Karpas-422 (cell line): ENCODE data around the gene DYRK1A. TPM values are rescaled to one million over a fixed set of nuclear protein-coding genes. Genes with fewer than 3 reads are reported as not detected.
"Not testable (repeated sequence)": the region's sequence is repeated elsewhere in the genome, so short reads cannot be mapped to it uniquely, and the experiment has no call there.

Experiments
- DNase-seq: peaks from one replicate; pipeline ENCODE4 v3.0.0-alpha.2; 2015
- H2AFZ ChIP-seq: fragments of 200-600 bp; sonication (generic); 2 replicates; pipeline ENCODE4 v1.6.1; 2014; ENCODE audit warnings: antibody characterized with exemption, low read length, mixed read lengths
- H3K27ac ChIP-seq: fragments of 200-600 bp; sonication (generic); 2 replicates; pipeline ENCODE4 v1.5.1; 2014; ENCODE audit warnings: mild to moderate bottlenecking, low read length, moderate library complexity
- H3K27me3 ChIP-seq: fragments of 200-600 bp; sonication (generic); 2 replicates; pipeline ENCODE4 v1.6.1; 2014; ENCODE audit warnings: low read length, mixed read lengths
- H3K36me3 ChIP-seq: fragments of 200-600 bp; sonication (generic); 2 replicates; pipeline ENCODE4 v1.6.1; 2014; ENCODE audit warnings: low read length, mixed read lengths; ENCODE audit not compliant: insufficient read depth
- H3K4me1 ChIP-seq: fragments of 200-600 bp; sonication (generic); 2 replicates; pipeline ENCODE4 v1.6.1; 2014; ENCODE audit warnings: mild to moderate bottlenecking, low read length, mixed read lengths
- H3K4me2 ChIP-seq: fragments of 200-600 bp; sonication (generic); 2 replicates; pipeline ENCODE4 v1.6.1; 2014; ENCODE audit warnings: low read length, low read depth, mild to moderate bottlenecking; ENCODE audit not compliant: poor library complexity, severe bottlenecking
- H3K4me3 ChIP-seq: fragments of 200-600 bp; sonication (generic); 2 replicates; pipeline ENCODE4 v1.5.1; 2014; ENCODE audit warnings: mild to moderate bottlenecking, antibody characterized with exemption, low read length, mixed read lengths
- H3K79me2 ChIP-seq: fragments of 200-600 bp; sonication (generic); 2 replicates; pipeline ENCODE4 v1.6.1; 2014; ENCODE audit warnings: mild to moderate bottlenecking, low read length, mixed read lengths
- H3K9ac ChIP-seq: fragments of 200-600 bp; sonication (generic); 2 replicates; pipeline ENCODE4 v1.6.0; 2014; ENCODE audit warnings: low read length
- H3K9me2 ChIP-seq: fragments of 200-600 bp; sonication (generic), shearing (Covaris generic); replicated peaks from 2 replicates; pipeline ENCODE4 v1.6.0; 2014; ENCODE audit warnings: mild to moderate bottlenecking, low read length, moderate library complexity; ENCODE audit not compliant: insufficient read depth
- H3K9me3 ChIP-seq: fragments of 300-700, 200-600 bp; sonication (generic); 2 replicates; pipeline ENCODE4 v1.6.1; 2014; ENCODE audit warnings: low read length, mixed read lengths
- H4K20me1 ChIP-seq: fragments of 200-600 bp; sonication (generic); 2 replicates; pipeline ENCODE4 v1.6.1; 2014; ENCODE audit warnings: mild to moderate bottlenecking, antibody characterized with exemption, low read length, low read depth; ENCODE audit not compliant: insufficient read depth
- total RNA-seq: library from RNA; depleted of rRNA; stranded (reverse); fragments of >200 nt; shearing (Covaris generic); gene quantifications from 2 replicates; pipeline ENCODE4 v1.2.3, GENCODE V29; 2014; ENCODE audit warnings: low replicate concordance; rRNA removed

Gene DYRK1A
- total RNA-seq = 65.3 and 98.2 TPM in 2 replicates

DNA sequence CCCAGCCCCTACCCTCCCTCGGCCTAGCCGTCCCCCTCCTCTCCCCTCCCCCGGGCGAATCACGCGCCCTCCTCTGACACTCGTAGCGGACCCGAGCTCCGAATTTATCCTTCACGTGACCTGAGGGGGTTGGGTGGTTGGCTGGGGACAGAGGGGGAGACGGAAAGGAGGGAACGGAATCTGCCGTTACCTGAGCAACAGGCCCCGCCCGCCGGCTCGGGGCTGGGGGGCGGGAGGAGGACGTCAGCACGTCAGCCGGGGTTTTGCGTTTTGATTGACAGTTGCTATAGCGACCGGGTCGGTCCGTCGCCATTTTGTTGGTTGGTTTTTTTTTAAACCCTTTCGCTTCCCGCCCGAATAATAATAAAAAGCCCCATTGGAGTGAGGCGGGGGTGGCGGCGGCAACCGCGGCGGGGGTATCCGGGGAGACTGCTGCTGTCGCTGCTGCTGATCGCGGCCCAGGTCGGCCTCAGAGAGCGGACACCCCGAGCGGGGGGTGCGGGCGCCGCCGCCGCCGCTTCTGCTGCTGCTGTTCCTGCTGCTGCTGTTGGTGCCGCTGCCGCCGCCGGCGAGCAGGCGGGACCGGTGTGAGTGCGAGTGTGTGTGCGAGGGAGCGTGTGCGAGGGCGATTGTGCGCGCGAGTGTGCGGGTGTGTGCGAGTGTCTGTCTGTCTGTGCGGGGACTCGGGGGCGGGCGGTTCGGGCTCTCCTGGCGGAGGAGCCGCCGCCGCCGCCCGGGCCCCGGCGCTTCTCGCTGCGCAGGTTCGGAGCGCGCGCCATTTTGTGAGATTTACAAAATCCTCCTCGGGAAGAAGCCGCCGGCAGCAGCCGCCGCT is at the start of gene DYRK1A:
DYRK1A (plus strand) TSS at position 292 of the 835 bp plus-strand sequence. CDS start 53,602 bp downstream, outside the sequence.
- H3K27me3 ChIP-seq = no peaks in the 10 kb centered on the region
- peaks cover 30% of the 10 kb centered on the region; the same call in 1 of the 2 replicates for H4K20me1 ChIP-seq
- H3K36me3 ChIP-seq = no peaks in the 10 kb centered on the region
- H3K4me3 ChIP-seq = peak within 1 kb of the TSS; percentile 77
- H3K27ac ChIP-seq = peak within 1 kb of the TSS; percentile 82
- no peaks in the 10 kb centered on the region for H3K9me3 ChIP-seq
- peaks cover 42% of the 10 kb centered on the region for H3K4me1 ChIP-seq
- no peaks in the 10 kb centered on the region for H3K9me2 ChIP-seq
- peak within 1 kb of the TSS; percentile 85 for H3K4me2 ChIP-seq
- peaks cover 46% of the 10 kb centered on the region for H3K79me2 ChIP-seq
- peak; percentile 100 for DNase-seq
- H2AFZ ChIP-seq = peak within 1 kb of the TSS; percentile 55; the same call in 1 of the 2 replicates
- H3K9ac ChIP-seq = peak within 1 kb of the TSS; percentile 92

DNA sequence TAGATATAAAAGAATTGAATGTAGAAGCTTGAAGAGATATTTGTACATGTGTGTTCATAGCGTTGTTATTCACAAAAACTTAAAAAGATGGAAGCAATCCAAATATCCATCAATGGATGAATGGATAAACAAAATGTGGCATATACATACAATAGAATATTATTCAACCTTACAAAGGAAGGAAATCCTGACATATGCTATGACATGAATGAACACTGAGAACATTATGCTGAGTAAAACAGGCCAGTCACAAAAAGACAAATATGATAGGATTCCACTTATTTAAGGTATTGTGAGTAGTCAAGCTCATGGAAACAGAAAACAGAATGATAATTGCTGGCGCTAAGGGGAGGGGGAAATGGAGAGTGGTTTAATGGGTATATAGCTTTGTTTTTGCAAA is 47.0 kb upstream of the DYRK1A start:
- Histone ChIP-seq H3K9ac (no peak overlapping the region), H3K9me3 (no peaks in the 10 kb centered on the region), H3K9me2 (no peaks in the 10 kb centered on the region), H3K4me2 (no peak overlapping the region), H3K4me3 (no peak overlapping the region), H3K79me2 (no peaks in the 10 kb centered on the region), H3K36me3 (no peaks in the 10 kb centered on the region), H3K4me1 (no peaks in the 10 kb centered on the region), H3K27ac (no peak overlapping the region), H3K27me3 (no peaks in the 10 kb centered on the region), H4K20me1 (no peaks in the 10 kb centered on the region), H2AFZ (no peak overlapping the region)
- no peak for DNase-seq

- no peak overlapping the region for H3K4me2 ChIP-seq
- H3K9me2 ChIP-seq = no peaks in the 10 kb centered on the region
- no peak overlapping the region for H2AFZ ChIP-seq
- H3K79me2 ChIP-seq = no peaks in the 10 kb centered on the region
- H3K27me3 ChIP-seq = no peaks in the 10 kb centered on the region
- H3K27ac ChIP-seq = no peak overlapping the region
- no peaks in the 10 kb centered on the region for H4K20me1 ChIP-seq
- no peak for DNase-seq
- no peaks in the 10 kb centered on the region for H3K9me3 ChIP-seq
- no peak overlapping the region for H3K4me3 ChIP-seq
- H3K36me3 ChIP-seq = no peaks in the 10 kb centered on the region
- H3K4me1 ChIP-seq = no peaks in the 10 kb centered on the region
- no peak overlapping the region for H3K9ac ChIP-seq
These were observed 44.5 kb upstream of the DYRK1A start for GRCh38 chr21:37322084-37322483.

DNA sequence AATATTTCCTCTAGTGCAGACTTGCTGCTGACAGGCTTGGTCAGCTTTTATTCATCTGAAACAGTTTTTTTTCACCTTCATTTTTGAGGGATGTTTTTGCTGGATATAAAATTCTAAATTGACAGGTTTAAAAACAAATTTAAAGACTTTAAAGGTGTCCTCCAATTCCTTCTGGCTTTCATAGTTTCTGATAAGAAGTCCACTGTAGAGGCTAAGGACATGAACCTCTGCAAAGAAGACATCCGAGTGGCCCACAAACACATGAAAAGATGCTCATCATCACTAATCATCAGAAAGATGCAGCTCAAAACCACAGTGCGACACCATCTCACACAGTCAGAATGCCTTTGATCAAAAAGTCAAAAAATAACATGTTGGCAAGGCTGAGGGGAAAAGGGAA is 42.0 kb upstream of the DYRK1A start:
- Histone ChIP-seq H4K20me1 (no peaks in the 10 kb centered on the region), H3K9me2 (no peaks in the 10 kb centered on the region), H3K9me3 (no peaks in the 10 kb centered on the region), H3K36me3 (no peaks in the 10 kb centered on the region), H3K27me3 (no peaks in the 10 kb centered on the region), H3K27ac (no peak overlapping the region), H3K4me3 (no peak overlapping the region), H3K4me1 (no peaks in the 10 kb centered on the region), H3K4me2 (no peak overlapping the region), H3K79me2 (no peaks in the 10 kb centered on the region), H2AFZ (no peak overlapping the region), H3K9ac (no peak overlapping the region)
- no peak for DNase-seq

DNA sequence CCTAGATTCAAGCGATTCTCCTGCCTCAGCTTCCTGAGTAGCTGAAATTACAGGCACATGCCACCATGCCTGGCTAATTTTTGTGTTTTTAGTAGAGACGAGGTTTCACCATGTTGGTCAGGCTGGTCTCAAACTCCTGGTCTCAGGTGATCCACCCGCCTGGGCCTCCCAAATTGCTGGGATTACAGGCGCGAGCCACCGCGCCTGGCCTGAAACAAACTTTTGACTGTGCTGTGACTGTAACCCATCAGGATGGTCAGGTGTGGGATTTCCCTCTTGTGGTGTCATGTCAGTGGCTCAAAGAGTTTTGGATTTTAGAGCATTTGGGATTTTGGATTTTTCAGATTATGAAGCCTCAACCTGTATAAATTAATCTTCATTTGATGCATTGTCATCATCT is 38.4 kb upstream of the DYRK1A start:
- not testable (repeated sequence) for H3K9me2 ChIP-seq, H3K27me3 ChIP-seq, H3K4me1 ChIP-seq, H2AFZ ChIP-seq, H3K4me3 ChIP-seq, H3K9ac ChIP-seq, H3K27ac ChIP-seq, H3K36me3 ChIP-seq, DNase-seq, H3K4me2 ChIP-seq, H3K9me3 ChIP-seq, H3K79me2 ChIP-seq, H4K20me1 ChIP-seq

GRCh38 chr21:37331411-37331810 is 35.2 kb upstream of the DYRK1A start:
- Histone ChIP-seq H3K27ac (no peak overlapping the region), H2AFZ (no peak overlapping the region)

DNA sequence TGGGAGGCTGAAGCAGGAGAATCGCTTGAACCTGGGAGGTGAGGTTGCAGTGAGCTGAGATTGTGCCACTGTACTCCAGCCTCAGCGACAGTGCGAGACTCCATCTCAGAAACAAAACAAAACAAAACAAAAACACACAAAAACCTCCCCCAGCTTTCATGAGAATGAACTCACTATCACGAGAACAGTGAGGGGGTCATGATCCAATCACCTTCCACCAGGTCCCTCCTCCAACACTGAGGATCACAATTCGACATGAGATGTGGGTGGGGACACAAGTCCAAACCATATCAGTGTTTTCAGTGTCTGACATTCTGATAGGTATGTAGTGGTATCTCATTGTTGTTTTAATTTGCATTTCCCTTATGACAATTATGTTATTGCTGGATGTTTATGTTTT is 31.5 kb upstream of the DYRK1A start:
- Histone ChIP-seq H3K4me1 (no peaks in the 10 kb centered on the region), H3K27ac (no peak overlapping the region), H4K20me1 (no peaks in the 10 kb centered on the region), H3K4me2 (no peak overlapping the region), H3K9me3 (no peaks in the 10 kb centered on the region), H3K27me3 (no peaks in the 10 kb centered on the region), H3K4me3 (no peak overlapping the region), H3K79me2 (no peaks in the 10 kb centered on the region), H3K9ac (no peak overlapping the region), H2AFZ (no peak overlapping the region), H3K9me2 (no peaks in the 10 kb centered on the region), H3K36me3 (no peaks in the 10 kb centered on the region)
- no peak for DNase-seq

More at GRCh38 chr21:37331411-37331810, 35.2 kb upstream of the DYRK1A start:
- Histone ChIP-seq H3K36me3 (no peaks in the 10 kb centered on the region), H3K79me2 (no peaks in the 10 kb centered on the region), H3K4me3 (no peak overlapping the region), H3K4me2 (no peak overlapping the region), H3K9ac (no peak overlapping the region), H3K4me1 (no peaks in the 10 kb centered on the region), H4K20me1 (no peaks in the 10 kb centered on the region), H3K9me3 (no peaks in the 10 kb centered on the region), H3K27me3 (no peaks in the 10 kb centered on the region), H3K9me2 (no peaks in the 10 kb centered on the region)
- no peak for DNase-seq

GRCh38 chr21:37337179-37337578 is 29.4 kb upstream of the DYRK1A start:
- no peak overlapping the region for H3K4me2 ChIP-seq
- no peak overlapping the region for H3K27ac ChIP-seq
- H3K36me3 ChIP-seq = no peaks in the 10 kb centered on the region
- no peaks in the 10 kb centered on the region for H3K27me3 ChIP-seq
- no peaks in the 10 kb centered on the region for H3K4me1 ChIP-seq
- no peaks in the 10 kb centered on the region for H3K9me2 ChIP-seq
- H3K79me2 ChIP-seq = no peaks in the 10 kb centered on the region
- DNase-seq = no peak
- H3K9me3 ChIP-seq = no peaks in the 10 kb centered on the region
- H4K20me1 ChIP-seq = no peaks in the 10 kb centered on the region
- no peak overlapping the region for H3K4me3 ChIP-seq
- no peak overlapping the region for H2AFZ ChIP-seq
- H3K9ac ChIP-seq = no peak overlapping the region
